Measurements from ENCODE around the gene ELOVL7. TPM values are rescaled to one million over a fixed set of nuclear protein-coding genes. Genes with fewer than 3 reads are reported as not detected.

The ELOVL7 gene
- polyA plus RNA-seq, 3 donors: 0.21 to 0.36 (median 0.33) TPM

DNA sequence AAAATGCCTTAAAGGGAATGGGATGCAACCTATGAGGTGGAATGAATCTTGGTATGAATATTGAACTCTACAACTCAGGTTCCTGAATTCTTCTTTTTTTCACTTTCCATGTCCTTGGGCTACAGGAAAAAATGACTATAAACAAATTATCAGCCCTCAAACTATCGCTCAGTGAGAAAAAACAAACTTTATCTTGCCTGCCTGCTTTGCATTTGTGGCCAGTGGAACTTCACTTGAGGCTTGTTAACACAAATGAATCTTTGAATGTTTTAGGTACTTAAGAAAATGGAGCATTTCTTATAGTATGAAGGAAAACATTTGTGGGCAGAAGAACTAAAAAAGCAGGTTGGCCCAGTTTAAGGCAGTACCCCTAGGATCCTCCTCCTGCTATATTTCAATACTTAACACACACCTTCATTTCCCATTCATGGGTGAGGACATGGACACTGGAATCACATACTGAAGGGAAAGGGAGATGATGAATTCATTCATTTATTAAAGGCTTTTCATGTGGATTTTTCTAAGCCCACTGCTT lies 34.1 kb downstream of the ELOVL7 start:
- H3K27me3 Mint-ChIP-seq (ENCODE audit: low read depth in 3 of 3): peaks cover 1 to 4% (median 2%) of the 10 kb centered on the region in 3 donors
- H3K36me3 Mint-ChIP-seq: no peaks in the 10 kb centered on the region

DNA sequence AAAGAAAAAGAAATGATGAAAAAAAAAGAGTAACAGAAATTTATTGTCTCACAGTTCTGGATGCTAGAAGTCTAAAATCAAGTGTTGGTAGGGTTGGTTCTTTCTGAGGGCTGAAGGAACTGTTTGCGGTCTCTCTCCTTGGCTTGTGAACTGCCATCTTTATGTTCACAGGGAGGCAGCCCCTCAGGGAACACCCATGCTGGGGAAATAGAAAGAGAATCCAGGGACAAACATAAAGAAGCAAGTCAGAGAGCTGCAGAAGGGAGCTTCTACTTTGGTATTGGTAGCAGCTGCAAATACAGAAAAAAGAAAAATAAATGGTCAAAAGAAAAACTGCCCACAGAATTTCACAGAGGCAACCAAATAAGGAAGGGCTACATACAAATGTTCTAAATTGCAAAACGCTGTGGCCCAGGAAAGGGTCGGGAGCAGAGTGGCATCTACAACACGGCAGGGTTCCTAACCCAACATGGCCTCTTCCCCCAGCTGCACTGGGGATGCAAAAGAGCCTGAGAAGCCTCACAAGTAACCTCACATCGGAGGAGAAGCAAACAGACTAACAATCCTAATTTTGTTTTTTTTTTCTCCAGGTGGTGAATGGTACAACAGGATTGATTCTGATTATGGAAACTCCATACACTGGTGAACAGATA lies 37.4 kb downstream of the ELOVL7 start:
- no peak for DNase-seq
- no peaks in the 10 kb centered on the region for H4K20me1 ChIP-seq (ENCODE audit: insufficient read depth, low read length)
- no peaks in the 10 kb centered on the region for H3K79me2 ChIP-seq (ENCODE audit: insufficient read depth, low read length)
- Mint-ChIP-seq H3K4me1 (no peaks in the 10 kb centered on the region), H3K9me3 (peaks cover 0 to 7% (median 0%) of the 10 kb centered on the region in 7 donors), H3K4me3 (no peak overlapping the region), H3K27ac (no peak overlapping the region), H3K27me3 (ENCODE audit: low read depth in 3 of 3) (peaks cover 0 to 2% (median 1%) of the 10 kb centered on the region in 3 donors), H3K36me3 (no peaks in the 10 kb centered on the region)
- H3K9ac ChIP-seq (ENCODE audit: insufficient read depth, low read length, poor library complexity, severe bottlenecking): no peak overlapping the region
- no peak overlapping the region for H3K27ac ChIP-seq (ENCODE audit: low read depth in 1 of 2, low read length in 2 of 2)
- H3K27me3 ChIP-seq (ENCODE audit: control insufficient read depth in 2 of 2, insufficient read depth in 2 of 2, low read length in 2 of 2): no peaks in the 10 kb centered on the region
- no peaks in the 10 kb centered on the region for H3K36me3 ChIP-seq (replicated peaks in 1 of 2; ENCODE audit: control insufficient read depth in 1 of 2, insufficient read depth in 2 of 2, low read length in 2 of 2)
- H3K9me3 ChIP-seq (replicated peaks in 1 of 2; ENCODE audit: control insufficient read depth in 1 of 2, insufficient read depth in 1 of 2, low read length in 2 of 2): no peaks in the 10 kb centered on the region
- H2AFZ ChIP-seq (ENCODE audit: insufficient read depth, low read depth, low read length, poor library complexity, severe bottlenecking): no peak overlapping the region
- TF ChIP-seq, protein P1, sequence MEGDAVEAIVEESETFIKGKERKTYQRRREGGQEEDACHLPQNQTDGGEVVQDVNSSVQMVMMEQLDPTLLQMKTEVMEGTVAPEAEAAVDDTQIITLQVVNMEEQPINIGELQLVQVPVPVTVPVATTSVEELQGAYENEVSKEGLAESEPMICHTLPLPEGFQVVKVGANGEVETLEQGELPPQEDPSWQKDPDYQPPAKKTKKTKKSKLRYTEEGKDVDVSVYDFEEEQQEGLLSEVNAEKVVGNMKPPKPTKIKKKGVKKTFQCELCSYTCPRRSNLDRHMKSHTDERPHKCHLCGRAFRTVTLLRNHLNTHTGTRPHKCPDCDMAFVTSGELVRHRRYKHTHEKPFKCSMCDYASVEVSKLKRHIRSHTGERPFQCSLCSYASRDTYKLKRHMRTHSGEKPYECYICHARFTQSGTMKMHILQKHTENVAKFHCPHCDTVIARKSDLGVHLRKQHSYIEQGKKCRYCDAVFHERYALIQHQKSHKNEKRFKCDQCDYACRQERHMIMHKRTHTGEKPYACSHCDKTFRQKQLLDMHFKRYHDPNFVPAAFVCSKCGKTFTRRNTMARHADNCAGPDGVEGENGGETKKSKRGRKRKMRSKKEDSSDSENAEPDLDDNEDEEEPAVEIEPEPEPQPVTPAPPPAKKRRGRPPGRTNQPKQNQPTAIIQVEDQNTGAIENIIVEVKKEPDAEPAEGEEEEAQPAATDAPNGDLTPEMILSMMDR (IDR thresholded peaks at IDR 0.05): no peak
- WGBS (ENCODE audit: insufficient coverage): 98% methylated on average over 4 of the region's 5 CpGs
- H3K4me3 ChIP-seq (replicated peaks in 1 of 3; ENCODE audit: low read depth in 2 of 3, low read length in 3 of 3): no peak overlapping the region
- H3K4me2 ChIP-seq (replicated peaks; ENCODE audit: extremely low read depth, low read length, poor library complexity, severe bottlenecking): no peak overlapping the region
- intact Hi-C loops (cut with micrococcal nuclease): no loop called here
- no peaks in the 10 kb centered on the region for H3K4me1 ChIP-seq (ENCODE audit: control insufficient read depth in 1 of 2, insufficient read depth in 2 of 2, low read length in 2 of 2)

More for the DNA sequence above, 34.1 kb downstream of the ELOVL7 start:
- H3K9me3 ChIP-seq (replicated peaks in 1 of 2; ENCODE audit: control insufficient read depth in 1 of 2, insufficient read depth in 1 of 2, low read length in 2 of 2): no peaks in the 10 kb centered on the region
- no peaks in the 10 kb centered on the region for H3K27me3 ChIP-seq (ENCODE audit: control insufficient read depth in 2 of 2, insufficient read depth in 2 of 2, low read length in 2 of 2)
- H2AFZ ChIP-seq (ENCODE audit: insufficient read depth, low read depth, low read length, poor library complexity, severe bottlenecking): no peak overlapping the region
- no peak overlapping the region for H3K27ac Mint-ChIP-seq
- intact Hi-C loops (cut with micrococcal nuclease): no loop called here
- H3K4me1 ChIP-seq (ENCODE audit: control insufficient read depth in 1 of 2, insufficient read depth in 2 of 2, low read length in 2 of 2): no peaks in the 10 kb centered on the region
- peaks cover 0 to 7% (median 0%) of the 10 kb centered on the region in 7 donors for H3K9me3 Mint-ChIP-seq
- H3K4me3 ChIP-seq (replicated peaks in 1 of 3; ENCODE audit: low read depth in 2 of 3, low read length in 3 of 3): no peak overlapping the region
- TF ChIP-seq, protein P1 (IDR thresholded peaks at IDR 0.05): no peak
- no peak overlapping the region for H3K27ac ChIP-seq (ENCODE audit: low read depth in 1 of 2, low read length in 2 of 2)
- WGBS (ENCODE audit: insufficient coverage): no CpG with 5 or more reads among the region's 1 CpG
- H3K79me2 ChIP-seq (ENCODE audit: insufficient read depth, low read length): no peaks in the 10 kb centered on the region
- H3K9ac ChIP-seq (ENCODE audit: insufficient read depth, low read length, poor library complexity, severe bottlenecking): no peak overlapping the region
- H3K4me2 ChIP-seq (replicated peaks; ENCODE audit: extremely low read depth, low read length, poor library complexity, severe bottlenecking): no peak overlapping the region
- no peaks in the 10 kb centered on the region for H4K20me1 ChIP-seq (ENCODE audit: insufficient read depth, low read length)
- no peak for DNase-seq
- no peaks in the 10 kb centered on the region for H3K4me1 Mint-ChIP-seq
- H3K36me3 ChIP-seq (replicated peaks in 1 of 2; ENCODE audit: control insufficient read depth in 1 of 2, insufficient read depth in 2 of 2, low read length in 2 of 2): no peaks in the 10 kb centered on the region
- no peak overlapping the region for H3K4me3 Mint-ChIP-seq
